Psoas muscle (tissue), 8 donors: ENCODE data around the gene CYSRT1. TPM values are rescaled to one million over a fixed set of nuclear protein-coding genes. Genes with fewer than 3 reads are reported as not detected.

Experiments
- ATAC-seq, 4 donors: fragments of 200-7000 bp; cut with Tn5 transposase; one replicate each; pipeline ENCODE4 v1.9.1; 2020; ENCODE audit warnings: moderate library complexity in 3 of 4, mild to moderate bottlenecking in 2 of 4
- DNase-seq, 2 donors: peaks; one replicate each; pipeline ENCODE4 v3.0.0-alpha.2; 2020
- H3K27ac ChIP-seq: fragments of 200-600 bp; one replicate; pipeline ENCODE4 v1.8.0; 2022
- H3K27me3 ChIP-seq, 3 donors: fragments of 200-600 bp in 1 of 3; one replicate each; pipeline versions ENCODE4 v1.6.1 to v1.8.0; 2013 to 2022; ENCODE audit warnings: low read length in 2 of 3, mild to moderate bottlenecking in 2 of 3, moderate library complexity in 1 of 3; ENCODE audit not compliant: insufficient read depth in 3 of 3
- H3K36me3 ChIP-seq, 2 donors: fragments of 200-600 bp in 1 of 2; one replicate each; pipeline versions ENCODE4 v1.6.1 to v1.8.0; 2013 to 2022; ENCODE audit warnings: low read depth in 1 of 2, mild to moderate bottlenecking in 1 of 2, moderate library complexity in 1 of 2; ENCODE audit not compliant: insufficient read depth in 1 of 2
- H3K4me1 ChIP-seq: fragments of 200-600 bp; one replicate; pipeline ENCODE4 v1.8.0; 2022
- H3K4me3 ChIP-seq: fragments of 200-600 bp; one replicate; pipeline ENCODE4 v1.8.0; 2022; ENCODE audit warnings: mild to moderate bottlenecking
- H3K9me3 ChIP-seq: fragments of 200-600 bp; one replicate; pipeline ENCODE4 v1.8.0; 2022
- WGBS, 3 donors: extraction: QIAGEN DNeasy Blood & Tissue Kit; methylation state at CpG; one replicate each; pipeline versions ENCODE4 v1.1.6 to v1.1.7; 2013; 5-methylcytosine and 5-hydroxymethylcytosine counted together
- intact Hi-C, 2 donors: fragments of 100-400 bp; cut with DNase I; formaldehyde crosslinking; loops; one replicate each; pipeline versions ENCODE4 v1.11.0 to v1.14.2; 2022
- polyA plus RNA-seq, 3 donors: library from polyadenylated mRNA; stranded (reverse); fragments of 200-250 nt; gene quantifications; one replicate each; pipeline ENCODE4 v1.2.3, GENCODE V29; 2013
- total RNA-seq, 4 donors: library from RNA; stranded (reverse); fragmentation: NEBNext Ultra II Directional in 2 of 4; extraction: Animal tissue kit (Norgen Biotek cat#: 25700) in 2 of 4; gene quantifications; one replicate each; pipeline versions ENCODE4 v1.2.1 to v1.2.4, GENCODE V29; 2021 to 2023
- TF ChIP-seq, protein P1 (sequence below): fragments of 200-600 bp; IDR thresholded peaks from one replicate; pipeline ENCODE4 v1.8.0; 2022; ENCODE audit warnings: antibody characterized with exemption
- donor health status: healthy with polysubstance abuse.
- donor health status: DM: no; HTN: no; CAD: no; lungs with moderate emphysema.
- donor health status: Bipolar disorder and iron deficiency.
- donor health status: healthy.
- donor health status: DM: yes; HTN: yes; CAD: no.
- donor health status: DM: no; HTN: no; CAD: no.
- donor health status: DM: no; HTN: no; CAD: no.
- donor health status: DM: yes; HTN: yes; CAD: no.

Gene CYSRT1
- total and polyA plus RNA-seq, 7 donors = 0.08 to 1.1 (median 0.25) TPM; not detected in 1

DNA sequence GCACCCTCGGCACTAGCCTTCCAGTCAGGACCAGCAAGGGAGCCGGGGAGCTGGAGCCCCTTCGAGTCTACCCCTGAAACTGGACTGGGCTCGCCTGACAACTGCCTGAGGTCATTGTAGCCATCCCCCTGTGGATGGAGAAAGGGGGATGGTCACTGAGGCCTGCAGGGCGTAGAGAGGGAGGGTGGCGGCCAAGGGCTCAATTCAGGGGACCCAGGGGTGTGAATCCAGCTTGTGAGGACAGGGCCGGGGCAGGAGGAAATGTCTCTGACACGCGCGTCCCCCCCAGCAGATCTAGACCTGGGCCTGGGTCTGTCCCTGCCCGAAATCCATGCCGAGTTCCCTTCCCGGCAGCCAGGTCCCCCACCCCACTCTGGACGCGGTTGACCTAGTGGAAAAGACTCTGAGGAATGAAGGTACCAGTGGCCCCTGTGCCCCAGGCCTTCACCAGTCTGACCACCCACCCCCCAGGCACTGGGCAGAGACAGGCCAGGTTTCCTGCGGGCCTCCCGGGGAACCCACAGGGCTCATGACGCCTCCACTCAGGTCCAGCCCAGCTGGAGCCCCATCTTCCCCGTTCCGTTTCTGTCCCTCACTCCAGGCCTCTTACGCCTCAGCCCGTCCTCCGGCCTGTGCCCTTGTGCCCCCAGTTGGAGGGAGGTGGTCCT lies 6.5 kb downstream of the CYSRT1 start:
- H3K36me3 ChIP-seq = no peaks in the 10 kb centered on the region
- H3K27ac ChIP-seq = no peak overlapping the region
- intact Hi-C loops = no loop called here
- H3K27me3 ChIP-seq = peaks cover 0 to 32% (median 15%) of the 10 kb centered on the region in 3 donors
- H3K9me3 ChIP-seq = no peaks in the 10 kb centered on the region
- ATAC-seq (no peak), DNase-seq (no peak)
- no peak overlapping the region for H3K4me3 ChIP-seq
- 76 to 83% (median 80%) methylated on average over 23 of the region's 23 CpGs for WGBS, 3 donors
- peaks cover 6% of the 10 kb centered on the region for H3K4me1 ChIP-seq
- TF ChIP-seq, protein P1, sequence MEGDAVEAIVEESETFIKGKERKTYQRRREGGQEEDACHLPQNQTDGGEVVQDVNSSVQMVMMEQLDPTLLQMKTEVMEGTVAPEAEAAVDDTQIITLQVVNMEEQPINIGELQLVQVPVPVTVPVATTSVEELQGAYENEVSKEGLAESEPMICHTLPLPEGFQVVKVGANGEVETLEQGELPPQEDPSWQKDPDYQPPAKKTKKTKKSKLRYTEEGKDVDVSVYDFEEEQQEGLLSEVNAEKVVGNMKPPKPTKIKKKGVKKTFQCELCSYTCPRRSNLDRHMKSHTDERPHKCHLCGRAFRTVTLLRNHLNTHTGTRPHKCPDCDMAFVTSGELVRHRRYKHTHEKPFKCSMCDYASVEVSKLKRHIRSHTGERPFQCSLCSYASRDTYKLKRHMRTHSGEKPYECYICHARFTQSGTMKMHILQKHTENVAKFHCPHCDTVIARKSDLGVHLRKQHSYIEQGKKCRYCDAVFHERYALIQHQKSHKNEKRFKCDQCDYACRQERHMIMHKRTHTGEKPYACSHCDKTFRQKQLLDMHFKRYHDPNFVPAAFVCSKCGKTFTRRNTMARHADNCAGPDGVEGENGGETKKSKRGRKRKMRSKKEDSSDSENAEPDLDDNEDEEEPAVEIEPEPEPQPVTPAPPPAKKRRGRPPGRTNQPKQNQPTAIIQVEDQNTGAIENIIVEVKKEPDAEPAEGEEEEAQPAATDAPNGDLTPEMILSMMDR = no peak

DNA sequence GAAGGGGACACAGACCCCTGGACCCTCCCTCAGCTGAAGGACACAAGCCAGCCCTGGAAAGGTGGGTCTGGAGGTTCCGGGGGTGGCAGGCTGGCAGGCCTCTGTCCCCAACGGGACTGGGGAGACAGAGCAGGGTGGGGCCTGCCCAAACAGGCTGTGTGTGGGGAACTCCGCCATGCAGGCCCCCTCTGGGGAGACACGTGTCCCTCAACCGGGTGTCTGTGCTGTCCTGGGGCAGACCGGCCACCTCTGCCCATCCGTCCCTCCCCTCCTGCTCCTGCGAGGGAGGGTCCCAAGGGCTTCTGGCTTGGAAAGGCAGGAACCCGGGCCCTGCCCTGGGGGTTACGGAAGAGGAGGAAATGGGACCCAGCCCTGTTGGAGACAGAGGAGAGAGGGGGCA lies 7.1 kb downstream of the CYSRT1 start:
- H3K4me1 ChIP-seq = peaks cover 10% of the 10 kb centered on the region
- TF ChIP-seq, protein P1 = no peak
- intact Hi-C loops = no loop called here
- no peaks in the 10 kb centered on the region for H3K36me3 ChIP-seq
- no peaks in the 10 kb centered on the region for H3K9me3 ChIP-seq
- 53 to 59% (median 53%) methylated on average over 8 to 10 of the region's 10 CpGs for WGBS, 3 donors
- ATAC-seq (no peak), DNase-seq (no peak)
- no peak overlapping the region for H3K4me3 ChIP-seq
- H3K27ac ChIP-seq = no peak overlapping the region
- peaks cover 0 to 29% (median 15%) of the 10 kb centered on the region in 3 donors for H3K27me3 ChIP-seq

DNA sequence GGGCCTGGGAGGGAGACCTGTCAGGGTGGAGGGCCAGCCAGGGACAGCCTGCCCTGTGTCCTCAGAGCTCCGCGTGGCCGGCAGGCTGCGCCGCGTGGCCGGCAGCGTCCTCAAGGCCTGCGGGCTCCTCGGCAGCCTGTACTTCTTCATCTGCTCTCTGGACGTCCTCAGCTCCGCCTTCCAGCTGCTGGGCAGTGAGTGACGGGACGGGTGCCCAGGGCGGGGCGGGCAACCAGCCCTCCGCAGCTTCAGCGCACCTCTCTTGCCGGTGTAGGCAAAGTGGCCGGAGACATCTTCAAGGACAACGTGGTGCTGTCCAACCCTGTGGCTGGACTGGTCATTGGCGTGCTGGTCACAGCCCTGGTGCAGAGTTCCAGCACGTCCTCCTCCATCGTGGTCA lies 7.5 kb downstream of the CYSRT1 start:
- H3K36me3 ChIP-seq = no peaks in the 10 kb centered on the region
- no peak overlapping the region for H3K4me3 ChIP-seq
- intact Hi-C loops = no loop called here
- ATAC-seq = no peak
- H3K4me1 ChIP-seq = peaks cover 15% of the 10 kb centered on the region
- TF ChIP-seq, protein P1 = no peak
- H3K9me3 ChIP-seq = no peaks in the 10 kb centered on the region
- peaks cover 0 to 25% (median 15%) of the 10 kb centered on the region in 3 donors for H3K27me3 ChIP-seq
- no peak overlapping the region for H3K27ac ChIP-seq
- DNase-seq = no peak
- WGBS, 3 donors = 43 to 74% (median 63%) methylated on average over 12 to 24 of the region's 24 CpGs

DNA sequence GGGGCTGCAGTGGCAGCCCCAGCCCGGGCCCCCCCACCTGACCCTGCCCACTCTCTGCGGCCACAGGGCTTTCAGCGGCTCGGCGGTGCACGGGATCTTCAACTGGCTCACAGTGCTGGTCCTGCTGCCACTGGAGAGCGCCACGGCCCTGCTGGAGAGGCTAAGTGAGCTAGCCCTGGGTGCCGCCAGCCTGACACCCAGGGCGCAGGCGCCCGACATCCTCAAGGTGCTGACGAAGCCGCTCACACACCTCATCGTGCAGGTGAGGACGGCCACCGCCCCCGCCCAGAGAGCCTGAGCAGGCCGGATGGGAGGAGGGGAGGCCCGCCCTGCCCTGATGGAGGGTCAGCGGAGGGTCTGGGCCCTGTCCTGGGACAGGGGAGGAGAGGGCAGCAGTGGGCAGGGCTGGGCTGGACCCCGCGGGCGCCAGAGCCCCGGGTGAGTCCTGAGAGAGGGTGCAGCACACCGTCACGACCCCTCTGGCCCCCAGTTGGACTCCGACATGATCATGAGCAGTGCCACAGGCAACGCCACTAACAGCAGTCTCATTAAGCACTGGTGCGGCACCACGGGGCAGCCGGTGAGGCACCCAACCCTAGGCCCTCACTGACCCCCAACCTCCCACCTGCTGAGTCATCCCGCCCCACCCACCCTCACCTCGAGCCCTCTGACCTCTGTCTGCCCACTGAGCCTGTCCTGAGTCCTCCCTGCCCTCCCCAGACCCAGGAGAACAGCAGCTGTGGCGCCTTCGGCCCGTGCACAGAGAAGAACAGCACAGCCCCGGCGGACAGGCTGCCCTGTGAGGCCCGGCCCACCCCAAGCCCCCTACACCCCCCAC lies 8.4 kb downstream of the CYSRT1 start:
- H3K27ac ChIP-seq = no peak overlapping the region
- intact Hi-C loops = no loop called here
- H3K36me3 ChIP-seq = no peaks in the 10 kb centered on the region
- TF ChIP-seq, protein P1 = no peak
- no peak for ATAC-seq
- H3K9me3 ChIP-seq = no peaks in the 10 kb centered on the region
- H3K4me1 ChIP-seq = peaks cover 23% of the 10 kb centered on the region
- no peak for DNase-seq
- no peak overlapping the region for H3K4me3 ChIP-seq
- peaks cover 0 to 20% (median 15%) of the 10 kb centered on the region in 3 donors for H3K27me3 ChIP-seq
- WGBS, 3 donors = 73 to 83% (median 74%) methylated on average over 23 to 40 of the region's 40 CpGs
